Mucosa of descending colon (tissue), 3 donors: ENCODE results near the gene PLEKHA6. TPM values are rescaled to one million over a fixed set of nuclear protein-coding genes. Genes with fewer than 3 reads are reported as not detected.

Experiments
- ATAC-seq: fragments of 200-7000 bp; cut with Tn5 transposase; one replicate; pipeline ENCODE4 v1.9.1; 2020; ENCODE audit warnings: mild to moderate bottlenecking, moderate library complexity
- DNase-seq, 3 donors: peaks; one replicate each; pipeline ENCODE4 v3.0.0-alpha.2; 2020
- H3K36me3 ChIP-seq: fragments of 200-600 bp; one replicate; pipeline ENCODE4 v1.8.0; 2021; ENCODE audit warnings: low read depth, mild to moderate bottlenecking
- H3K4me1 ChIP-seq: fragments of 200-600 bp; one replicate; pipeline ENCODE4 v1.8.0; 2021; ENCODE audit warnings: low read depth, mild to moderate bottlenecking
- H3K4me3 ChIP-seq: fragments of 200-600 bp; one replicate; pipeline ENCODE4 v1.8.0; 2021; ENCODE audit warnings: mild to moderate bottlenecking
- H3K9me3 ChIP-seq: fragments of 200-600 bp; one replicate; pipeline ENCODE4 v1.8.0; 2021; ENCODE audit warnings: mild to moderate bottlenecking
- intact Hi-C, 2 donors: fragments of 100-400 bp; cut with DNase I in 1 of 2; cut with micrococcal nuclease in 1 of 2; formaldehyde crosslinking; loops; one replicate each; pipeline versions ENCODE4 v1.11.0 to v1.11.1; 2022; cut with DNase I, micrococcal nuclease
- total RNA-seq, 3 donors: library from RNA; stranded (reverse); fragmentation: NEBNext Ultra II Directional in 2 of 3; extraction: Animal tissue kit (Norgen Biotek cat#: 25700) in 2 of 3; gene quantifications; one replicate each; pipeline versions ENCODE4 v1.2.1 to v1.2.4, GENCODE V29; 2021 to 2023
- TF ChIP-seq, protein P1 (sequence below): fragments of 200-600 bp; IDR thresholded peaks from one replicate; pipeline ENCODE4 v1.8.0; 2022; ENCODE audit warnings: antibody characterized with exemption, mild to moderate bottlenecking
- donor health status: DM: no; HTN: no; CAD: no; lungs with moderate emphysema.
- donor health status: DM: no; HTN: no; CAD: no.
- donor health status: DM: no; HTN: yes; CAD: no.

Gene PLEKHA6
- total RNA-seq, 3 donors from 2014 or later: 82.4 to 154 (median 115) TPM

DNA sequence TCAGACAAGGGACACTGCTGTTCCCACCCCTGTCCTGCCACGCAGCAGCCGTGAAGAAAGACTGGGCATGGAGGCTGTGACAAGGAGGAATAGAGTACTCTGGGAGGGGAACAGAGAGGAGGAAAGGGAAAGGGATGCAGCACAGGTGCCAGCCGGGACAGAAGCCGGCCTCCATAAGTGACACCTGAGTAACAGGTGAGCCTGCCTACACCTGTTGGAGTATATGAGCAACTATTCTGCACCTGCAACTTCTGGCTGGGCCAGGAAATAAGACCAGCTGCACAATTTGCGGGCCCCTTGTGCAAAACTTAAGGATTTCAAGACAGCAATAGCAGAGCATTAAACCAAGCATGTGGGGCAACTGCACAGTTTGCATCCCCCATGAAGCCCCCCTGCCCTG lies 73.4 kb downstream of the PLEKHA6 start:
- Histone ChIP-seq H3K4me1 (peaks cover 30% of the 10 kb centered on the region), H3K36me3 (no peaks in the 10 kb centered on the region), H3K9me3 (no peaks in the 10 kb centered on the region), H3K4me3 (no peak overlapping the region)
- ATAC-seq: peak; percentile 37
- TF ChIP-seq, protein P1, sequence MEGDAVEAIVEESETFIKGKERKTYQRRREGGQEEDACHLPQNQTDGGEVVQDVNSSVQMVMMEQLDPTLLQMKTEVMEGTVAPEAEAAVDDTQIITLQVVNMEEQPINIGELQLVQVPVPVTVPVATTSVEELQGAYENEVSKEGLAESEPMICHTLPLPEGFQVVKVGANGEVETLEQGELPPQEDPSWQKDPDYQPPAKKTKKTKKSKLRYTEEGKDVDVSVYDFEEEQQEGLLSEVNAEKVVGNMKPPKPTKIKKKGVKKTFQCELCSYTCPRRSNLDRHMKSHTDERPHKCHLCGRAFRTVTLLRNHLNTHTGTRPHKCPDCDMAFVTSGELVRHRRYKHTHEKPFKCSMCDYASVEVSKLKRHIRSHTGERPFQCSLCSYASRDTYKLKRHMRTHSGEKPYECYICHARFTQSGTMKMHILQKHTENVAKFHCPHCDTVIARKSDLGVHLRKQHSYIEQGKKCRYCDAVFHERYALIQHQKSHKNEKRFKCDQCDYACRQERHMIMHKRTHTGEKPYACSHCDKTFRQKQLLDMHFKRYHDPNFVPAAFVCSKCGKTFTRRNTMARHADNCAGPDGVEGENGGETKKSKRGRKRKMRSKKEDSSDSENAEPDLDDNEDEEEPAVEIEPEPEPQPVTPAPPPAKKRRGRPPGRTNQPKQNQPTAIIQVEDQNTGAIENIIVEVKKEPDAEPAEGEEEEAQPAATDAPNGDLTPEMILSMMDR: no peak
- intact Hi-C loops: no loop called here
- DNase-seq: no peak

DNA sequence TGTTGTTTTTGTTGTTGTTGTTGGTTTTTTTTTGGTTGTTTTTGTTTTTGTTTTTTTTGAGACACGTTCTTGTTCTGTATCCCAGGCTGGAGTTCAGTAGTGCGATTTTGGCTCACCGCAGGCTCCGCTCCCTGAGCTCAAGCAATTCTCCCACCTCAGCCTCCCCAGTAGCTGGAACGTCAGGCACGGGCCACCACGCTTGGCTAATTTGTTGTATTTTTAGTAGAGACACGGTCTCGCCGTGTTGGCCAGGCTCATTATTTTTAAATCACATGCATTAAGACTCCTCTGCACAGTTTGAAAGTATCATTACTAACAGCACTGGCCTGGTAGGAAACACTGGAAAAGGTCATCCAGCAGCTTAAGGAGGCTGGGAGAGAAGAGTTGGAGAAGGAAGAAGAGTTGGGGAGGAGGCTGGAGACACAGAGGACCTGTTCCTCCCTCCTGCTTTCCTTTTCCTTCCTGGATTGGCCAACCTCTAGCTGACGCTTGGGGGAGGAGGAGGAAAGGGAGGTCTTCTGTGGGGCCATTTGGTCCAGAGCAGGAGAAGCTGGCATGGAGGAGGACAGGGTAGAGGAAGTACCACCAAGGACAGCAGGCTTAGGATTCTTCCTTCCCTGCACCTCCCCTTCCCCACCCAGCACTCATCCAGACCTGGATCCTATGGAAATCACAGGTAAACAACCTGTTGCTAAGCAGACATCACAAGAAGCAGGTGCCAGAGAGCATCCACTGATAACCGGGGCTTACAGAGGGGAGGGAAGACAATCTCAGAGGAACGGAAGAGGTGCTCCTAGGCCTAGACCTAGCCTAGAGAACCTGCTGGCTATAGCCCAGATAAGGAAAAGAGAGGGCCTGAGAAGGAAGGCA lies 74.1 kb downstream of the PLEKHA6 start:
- peak; percentile 46 for ATAC-seq
- Histone ChIP-seq H3K4me1 (peaks cover 30% of the 10 kb centered on the region), H3K4me3 (no peak overlapping the region), H3K36me3 (no peaks in the 10 kb centered on the region), H3K9me3 (no peaks in the 10 kb centered on the region)
- TF ChIP-seq, protein P1: no peak
- intact Hi-C loops: no loop called here
- DNase-seq: no peak

DNA sequence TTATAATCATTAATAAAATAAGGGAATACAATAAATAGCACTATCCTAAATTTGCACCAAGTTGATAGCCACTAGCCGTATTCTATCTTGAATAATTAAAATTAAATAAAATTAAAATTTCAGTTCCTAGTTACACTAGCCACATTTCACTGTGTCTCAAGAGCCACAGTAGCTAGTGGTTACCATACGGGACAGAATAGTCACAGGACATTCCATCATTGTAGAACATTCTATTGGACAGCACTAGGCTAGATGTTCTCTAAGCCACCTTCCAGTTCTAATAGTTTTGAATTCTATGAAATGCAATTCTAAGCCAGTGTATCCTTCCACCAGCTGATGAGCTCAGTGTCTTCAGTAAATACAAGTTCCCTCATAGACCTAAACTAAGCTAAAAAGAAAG lies 74.8 kb downstream of the PLEKHA6 start:
- TF ChIP-seq, protein P1: no peak
- ATAC-seq (no peak), DNase-seq (no peak)
- no peaks in the 10 kb centered on the region for H3K9me3 ChIP-seq
- no peak overlapping the region for H3K4me3 ChIP-seq
- H3K4me1 ChIP-seq: peaks cover 28% of the 10 kb centered on the region
- no peaks in the 10 kb centered on the region for H3K36me3 ChIP-seq
- intact Hi-C loops: no loop called here

DNA sequence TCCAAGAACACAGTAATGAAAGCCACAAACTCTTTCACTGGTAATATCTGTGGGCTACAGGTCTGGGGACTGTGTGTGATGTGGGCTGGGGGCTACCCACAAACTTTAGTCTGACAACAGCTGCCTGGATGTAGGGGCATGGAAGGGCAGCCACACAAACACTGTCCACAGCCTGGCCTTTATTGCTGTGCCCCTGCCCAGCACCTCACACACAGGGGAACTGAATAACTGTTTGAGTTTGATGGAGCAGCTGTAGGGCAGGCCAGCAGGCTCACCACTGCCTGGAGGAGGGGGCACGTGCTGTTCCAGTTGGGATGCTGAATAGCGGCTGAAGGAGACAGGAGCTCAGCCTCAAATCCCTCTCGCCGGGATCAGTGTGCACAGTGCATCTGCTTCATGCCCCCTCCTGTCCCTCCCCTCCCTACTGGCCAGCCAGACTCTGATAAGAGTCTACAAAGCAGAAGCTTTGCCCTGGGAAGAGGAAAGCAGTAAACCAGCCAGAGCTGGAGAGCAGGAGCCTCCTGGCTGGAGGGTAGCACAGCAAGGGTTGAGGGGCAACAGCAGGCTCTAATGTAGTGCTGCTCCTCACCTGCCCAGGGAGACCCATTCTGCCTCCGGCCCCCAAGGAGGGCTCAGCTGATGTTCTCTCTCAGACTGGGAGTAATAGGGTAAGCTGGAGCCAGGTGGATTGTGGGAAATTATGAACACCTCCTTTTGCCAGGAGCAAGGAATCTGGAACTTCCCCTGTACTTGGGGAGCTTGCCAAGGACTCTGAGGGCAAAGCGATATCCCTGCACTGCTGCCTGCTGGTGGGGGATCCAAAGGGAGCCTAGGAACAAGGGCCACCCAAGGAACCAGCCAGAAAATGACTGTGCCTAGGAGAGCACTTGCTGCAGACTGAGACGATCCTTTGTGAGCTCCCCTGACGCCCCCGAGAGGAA lies 75.7 kb downstream of the PLEKHA6 start:
- intact Hi-C loops: no loop called here
- H3K4me1 ChIP-seq: peaks cover 23% of the 10 kb centered on the region

DNA sequence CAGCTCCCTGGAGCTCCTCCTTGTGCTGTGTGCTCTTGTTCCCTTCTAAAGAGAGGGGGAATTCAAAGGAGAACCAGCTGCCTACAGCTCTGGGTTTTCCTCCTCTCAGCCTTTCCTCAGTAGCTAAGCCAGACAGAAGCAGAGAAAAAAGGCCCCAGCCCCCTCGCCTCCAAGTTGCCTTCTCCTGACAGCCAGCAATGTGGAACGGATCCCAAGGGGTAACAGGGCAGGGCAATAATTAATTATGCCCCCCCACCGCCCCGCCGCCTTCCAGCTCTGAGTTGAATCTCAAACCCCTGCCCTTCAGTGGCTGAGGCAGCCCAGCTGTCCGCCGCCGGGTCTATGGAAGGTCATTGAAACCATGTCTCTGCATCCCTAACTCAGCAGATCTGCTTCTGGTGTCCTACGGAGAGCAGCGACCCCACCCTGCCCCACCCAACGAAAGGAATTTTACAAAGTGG lies 76.9 kb downstream of the PLEKHA6 start:
- Histone ChIP-seq H3K4me3 (no peak overlapping the region), H3K9me3 (no peaks in the 10 kb centered on the region), H3K4me1 (peaks cover 12% of the 10 kb centered on the region), H3K36me3 (no peaks in the 10 kb centered on the region)
- TF ChIP-seq, protein P1: no peak
- intact Hi-C loops: no loop called here
- no peak for ATAC-seq
- DNase-seq: no peak

More for the DNA sequence above, 75.7 kb downstream of the PLEKHA6 start:
- Histone ChIP-seq H3K4me3 (no peak overlapping the region), H3K36me3 (no peaks in the 10 kb centered on the region), H3K9me3 (no peaks in the 10 kb centered on the region)
- no peak for DNase-seq
- TF ChIP-seq, protein P1: no peak
- no peak for ATAC-seq
